ENCODE measurements around the gene MFNG. TPM values are rescaled to one million over a fixed set of nuclear protein-coding genes. Genes with fewer than 3 reads are reported as not detected.
A peak's percentile ranks its signal among the peaks of the same experiment; 100 is the strongest.

MFNG gene
- total RNA-seq, 1 experiment from 2014 or later: 0.56 TPM

DNA sequence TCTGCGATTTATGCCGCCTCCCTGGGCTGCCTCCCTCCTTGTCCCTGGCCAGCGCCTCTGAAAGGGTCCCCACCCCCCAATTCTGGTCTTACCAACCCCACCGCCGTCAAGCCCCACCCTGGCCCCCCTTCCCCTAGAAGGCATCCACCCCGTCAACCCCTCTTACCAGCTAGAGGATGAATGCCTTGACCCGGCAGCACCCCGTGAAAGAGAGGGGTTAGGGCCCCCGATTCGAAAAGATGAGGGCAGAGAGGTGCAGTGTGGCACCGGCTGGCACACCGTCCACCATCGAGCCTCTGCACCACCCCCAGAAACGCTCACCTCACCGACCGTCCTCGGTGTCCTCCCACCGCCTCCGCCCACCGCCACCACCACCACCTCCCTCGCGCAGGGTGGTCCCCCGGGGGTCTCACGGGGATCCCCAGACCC lies 59.5 kb downstream of the MFNG start:
- CTCF ChIA-PET: no interaction called here
- no peak for DNase-seq (ENCODE audit: unreplicated experiment)
- no peaks in the 10 kb centered on the region for H3K9me3 Mint-ChIP-seq (ENCODE audit: unreplicated experiment)
- intact Hi-C loops (cut with micrococcal nuclease): no loop called here
- peaks cover 27% of the 10 kb centered on the region for H3K4me1 Mint-ChIP-seq (ENCODE audit: insufficient read depth, unreplicated experiment)
- H3K4me3 Mint-ChIP-seq (ENCODE audit: unreplicated experiment): peak overlapping the region; percentile 76
- POLR2A ChIA-PET: no interaction called here
- no peaks in the 10 kb centered on the region for H3K36me3 Mint-ChIP-seq (ENCODE audit: insufficient read depth, unreplicated experiment)
- no peaks in the 10 kb centered on the region for H3K27me3 Mint-ChIP-seq (ENCODE audit: insufficient read depth, unreplicated experiment)
- TF ChIP-seq, protein P1, sequence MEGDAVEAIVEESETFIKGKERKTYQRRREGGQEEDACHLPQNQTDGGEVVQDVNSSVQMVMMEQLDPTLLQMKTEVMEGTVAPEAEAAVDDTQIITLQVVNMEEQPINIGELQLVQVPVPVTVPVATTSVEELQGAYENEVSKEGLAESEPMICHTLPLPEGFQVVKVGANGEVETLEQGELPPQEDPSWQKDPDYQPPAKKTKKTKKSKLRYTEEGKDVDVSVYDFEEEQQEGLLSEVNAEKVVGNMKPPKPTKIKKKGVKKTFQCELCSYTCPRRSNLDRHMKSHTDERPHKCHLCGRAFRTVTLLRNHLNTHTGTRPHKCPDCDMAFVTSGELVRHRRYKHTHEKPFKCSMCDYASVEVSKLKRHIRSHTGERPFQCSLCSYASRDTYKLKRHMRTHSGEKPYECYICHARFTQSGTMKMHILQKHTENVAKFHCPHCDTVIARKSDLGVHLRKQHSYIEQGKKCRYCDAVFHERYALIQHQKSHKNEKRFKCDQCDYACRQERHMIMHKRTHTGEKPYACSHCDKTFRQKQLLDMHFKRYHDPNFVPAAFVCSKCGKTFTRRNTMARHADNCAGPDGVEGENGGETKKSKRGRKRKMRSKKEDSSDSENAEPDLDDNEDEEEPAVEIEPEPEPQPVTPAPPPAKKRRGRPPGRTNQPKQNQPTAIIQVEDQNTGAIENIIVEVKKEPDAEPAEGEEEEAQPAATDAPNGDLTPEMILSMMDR (IDR thresholded peaks at IDR 0.05; ENCODE audit: unreplicated experiment): no peak
- no TSS peak for BruUV-seq (replicated peaks)
- no peak overlapping the region for H3K27ac Mint-ChIP-seq (ENCODE audit: low read depth, unreplicated experiment)

DNA sequence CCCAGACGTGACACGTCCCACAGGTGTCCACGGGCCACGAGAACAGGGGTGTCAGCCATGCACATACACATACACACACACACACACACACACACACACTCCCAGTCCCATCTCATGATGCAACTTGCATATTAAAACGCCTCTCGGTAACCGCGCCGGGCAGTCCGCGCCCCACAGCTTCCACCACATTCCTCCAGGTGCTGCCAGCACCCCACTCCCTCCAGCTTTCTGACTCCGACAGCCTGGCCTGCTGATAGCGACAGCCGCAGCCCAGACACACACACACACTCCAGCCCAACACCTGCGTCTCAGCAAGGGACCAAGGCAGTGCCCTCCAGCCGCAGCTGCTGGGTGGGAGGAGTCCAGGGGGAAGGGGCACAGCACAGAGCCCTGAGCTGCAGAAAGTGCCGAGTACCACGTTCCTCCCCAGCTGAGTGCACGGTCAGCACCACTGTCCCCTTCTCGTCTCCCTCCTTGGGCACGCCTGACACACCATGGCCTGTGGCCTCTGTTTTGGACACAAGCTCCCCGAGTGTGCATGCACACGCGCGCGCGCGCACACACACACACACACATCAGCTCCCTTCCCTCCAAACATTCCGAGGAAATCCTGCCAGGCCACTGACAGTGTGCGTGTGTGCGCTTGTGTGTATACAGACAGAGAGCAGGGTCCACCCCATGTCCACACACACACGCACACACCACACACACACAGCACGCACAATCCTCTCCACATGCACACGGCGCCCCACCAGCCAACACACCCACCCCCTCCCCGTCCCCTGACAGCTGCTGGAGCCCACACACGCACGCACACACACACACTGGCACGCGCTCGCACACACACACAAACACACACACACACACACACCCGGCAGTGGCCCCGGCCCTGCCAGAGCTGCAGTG lies 60.1 kb downstream of the MFNG start:
- no peaks in the 10 kb centered on the region for H3K9me3 Mint-ChIP-seq (ENCODE audit: unreplicated experiment)
- peaks cover 27% of the 10 kb centered on the region for H3K4me1 Mint-ChIP-seq (ENCODE audit: insufficient read depth, unreplicated experiment)
- CTCF ChIA-PET: interaction anchor here (1.3 kb wide), 1 partner anchor 92 kb away, joined by 5 read pairs; no protein-coding TSS in a partner anchor
- no TSS peak for BruUV-seq (replicated peaks)
- H3K27ac Mint-ChIP-seq (ENCODE audit: low read depth, unreplicated experiment): no peak overlapping the region
- peak overlapping the region; percentile 76 for H3K4me3 Mint-ChIP-seq (ENCODE audit: unreplicated experiment)
- POLR2A ChIA-PET: interaction anchor here (0.7 kb wide), 1 partner anchor 46 kb away, joined by 4 read pairs; no protein-coding TSS in a partner anchor
- TF ChIP-seq, protein P1 (IDR thresholded peaks at IDR 0.05; ENCODE audit: unreplicated experiment): no peak
- no peak for DNase-seq (ENCODE audit: unreplicated experiment)
- H3K36me3 Mint-ChIP-seq (ENCODE audit: insufficient read depth, unreplicated experiment): no peaks in the 10 kb centered on the region
- intact Hi-C loops (cut with micrococcal nuclease): no loop called here
- no peaks in the 10 kb centered on the region for H3K27me3 Mint-ChIP-seq (ENCODE audit: insufficient read depth, unreplicated experiment)

DNA sequence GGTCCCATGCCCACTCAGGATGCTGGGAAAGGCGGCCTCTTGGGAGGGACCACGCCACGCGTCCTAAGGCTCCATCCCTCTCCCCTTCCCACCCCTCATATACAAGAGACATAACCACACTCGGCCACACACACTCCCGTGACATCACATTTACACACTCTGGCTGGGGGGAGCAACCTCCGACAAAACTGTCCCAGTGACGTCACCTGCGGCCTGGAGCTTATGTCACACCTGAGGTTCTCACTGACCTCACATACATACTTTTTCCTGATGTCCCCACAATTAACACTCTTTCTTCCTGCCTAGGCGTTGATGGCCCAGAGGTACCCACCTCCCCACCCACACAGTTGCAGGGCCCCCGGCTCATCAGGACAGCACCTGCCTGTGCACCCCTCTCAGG lies 60.8 kb downstream of the MFNG start:
- DNase-seq (ENCODE audit: unreplicated experiment): no peak
- CTCF ChIA-PET: interaction anchor here (1.3 kb wide), 1 partner anchor 91 kb away, joined by 5 read pairs; no protein-coding TSS in a partner anchor
- intact Hi-C loops (cut with micrococcal nuclease): no loop called here
- POLR2A ChIA-PET: no interaction called here
- H3K27ac Mint-ChIP-seq (ENCODE audit: low read depth, unreplicated experiment): no peak overlapping the region
- H3K4me3 Mint-ChIP-seq (ENCODE audit: unreplicated experiment): no peak overlapping the region
- H3K36me3 Mint-ChIP-seq (ENCODE audit: insufficient read depth, unreplicated experiment): no peaks in the 10 kb centered on the region
- TF ChIP-seq, protein P1 (IDR thresholded peaks at IDR 0.05; ENCODE audit: unreplicated experiment): no peak
- BruUV-seq (replicated peaks): no TSS peak
- H3K27me3 Mint-ChIP-seq (ENCODE audit: insufficient read depth, unreplicated experiment): no peaks in the 10 kb centered on the region
- H3K4me1 Mint-ChIP-seq (ENCODE audit: insufficient read depth, unreplicated experiment): peaks cover 26% of the 10 kb centered on the region
- no peaks in the 10 kb centered on the region for H3K9me3 Mint-ChIP-seq (ENCODE audit: unreplicated experiment)

DNA sequence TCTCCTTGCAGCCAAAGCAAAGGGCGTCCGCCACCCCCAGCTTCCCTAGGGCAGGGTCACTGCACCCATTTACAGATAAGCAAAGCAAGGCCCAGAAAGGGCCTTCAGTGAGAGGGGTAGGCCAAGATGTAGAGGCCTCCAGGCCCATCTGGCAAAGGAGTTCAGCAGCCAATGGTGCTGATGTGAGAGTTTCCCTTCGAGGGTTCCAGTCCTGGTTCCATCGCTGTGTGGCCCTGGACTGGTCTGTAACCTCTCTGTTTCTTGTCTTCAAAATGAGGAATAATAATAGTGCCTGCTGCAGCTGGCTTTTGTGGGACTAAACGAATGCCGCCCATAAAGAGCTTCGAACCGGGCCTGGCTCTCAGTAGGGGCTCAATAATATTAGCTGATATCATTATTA lies 62.9 kb downstream of the MFNG start:
- Mint-ChIP-seq H3K4me1 (ENCODE audit: insufficient read depth, unreplicated experiment) (peaks cover 40% of the 10 kb centered on the region), H3K36me3 (ENCODE audit: insufficient read depth, unreplicated experiment) (no peaks in the 10 kb centered on the region), H3K27me3 (ENCODE audit: insufficient read depth, unreplicated experiment) (no peaks in the 10 kb centered on the region), H3K27ac (ENCODE audit: low read depth, unreplicated experiment) (no peak overlapping the region), H3K4me3 (ENCODE audit: unreplicated experiment) (no peak overlapping the region), H3K9me3 (ENCODE audit: unreplicated experiment) (no peaks in the 10 kb centered on the region)
- no peak for DNase-seq (ENCODE audit: unreplicated experiment)
- POLR2A ChIA-PET: no interaction called here
- TF ChIP-seq, protein P1 (IDR thresholded peaks at IDR 0.05; ENCODE audit: unreplicated experiment): no peak
- BruUV-seq (replicated peaks): no TSS peak
- CTCF ChIA-PET: interaction anchor here (0.6 to 0.7 kb wide), 2 partner anchors 12 to 830 kb away, joined by 3 read pairs; no protein-coding TSS in a partner anchor
- intact Hi-C loops (cut with micrococcal nuclease): no loop called here

All from MCF 10A (cell line).